Caco-2 (cell line): ENCODE measurements around the gene CTNNA2. TPM values are rescaled to one million over a fixed set of nuclear protein-coding genes. Genes with fewer than 3 reads are reported as not detected.

Experiments
- BruUV-seq: library from RNA; stranded (reverse); fragments of 400-500 nt; replicated peaks from 2 replicates; lab custom pipeline; 2021; lab: Mats Ljungman, UMichigan
- CTCF ChIA-PET: fragments of 300-600 bp; sonication (Branson Sonifier 250); formaldehyde crosslinking; loops from one replicate; lab custom pipeline; 2022; ENCODE audit warnings: antibody characterized with exemption; lab: Charles Lee
- POLR2A ChIA-PET: fragments of 300-600 bp; sonication (Branson Sonifier 250); formaldehyde crosslinking; loops from one replicate; lab custom pipeline; 2022; ENCODE audit warnings: antibody characterized with exemption; lab: Charles Lee
- DNase-seq, 2 experiments: peaks; one replicate each; pipeline versions ENCODE4 v3.0.0 to v3.0.0-alpha.2; 2020 to 2022
- H3K27me3 ChIP-seq: replicated peaks from 2 replicates; pipeline ENCODE4 v1.6.0; 2011; ENCODE audit warnings: low read length; ENCODE audit not compliant: control insufficient read depth, insufficient read depth
- H3K36me3 ChIP-seq: 2 replicates; pipeline ENCODE4 v1.5.1; 2011; ENCODE audit warnings: low read length; ENCODE audit not compliant: control insufficient read depth, insufficient read depth
- H3K4me1 ChIP-seq: fragments of 250-450 bp; sonication (Bioruptor Pico); 2 replicates; pipeline ENCODE4 v1.5.1; 2020; ENCODE audit warnings: mild to moderate bottlenecking
- H3K4me3 ChIP-seq: 2 replicates; pipeline ENCODE4 v1.5.1; 2011; ENCODE audit warnings: low read depth, mild to moderate bottlenecking, control low read depth, low read length
- H3K9me3 ChIP-seq: fragments of 250-450 bp; sonication (Bioruptor Pico); 2 replicates; pipeline ENCODE4 v1.5.1; 2020; ENCODE audit warnings: mild to moderate bottlenecking, moderate library complexity
- H3K27ac Mint-ChIP-seq: one replicate; pipeline ENCODE4 v1.8.0; 2022; ENCODE audit warnings: mixed read lengths; ENCODE audit not compliant: unreplicated experiment
- H3K27me3 Mint-ChIP-seq: one replicate; pipeline ENCODE4 v1.8.0; 2022; ENCODE audit warnings: mixed read lengths; ENCODE audit not compliant: insufficient read depth, unreplicated experiment
- H3K36me3 Mint-ChIP-seq: one replicate; pipeline ENCODE4 v1.8.0; 2022; ENCODE audit warnings: mild to moderate bottlenecking, mixed read lengths; ENCODE audit not compliant: insufficient read depth, unreplicated experiment
- H3K4me1 Mint-ChIP-seq: one replicate; pipeline ENCODE4 v1.8.0; 2022; ENCODE audit warnings: low read depth, mixed read lengths; ENCODE audit not compliant: unreplicated experiment
- H3K4me3 Mint-ChIP-seq: one replicate; pipeline ENCODE4 v1.8.0; 2022; ENCODE audit warnings: mild to moderate bottlenecking, moderate library complexity, mixed read lengths; ENCODE audit not compliant: unreplicated experiment
- H3K9me3 Mint-ChIP-seq: one replicate; pipeline ENCODE4 v1.8.0; 2022; ENCODE audit warnings: mixed read lengths; ENCODE audit not compliant: unreplicated experiment
- CTCF ChIP-seq, 2 experiments: fragments of 200-600 bp in 1 of 2; IDR thresholded peaks; 1 replicate in 1 of 2; 2 replicates in 1 of 2; pipeline versions ENCODE4 v1.5.1 to v1.8.0; 2011 to 2022; ENCODE audit warnings: antibody characterized with exemption in 1 of 2, control low read depth in 1 of 2, inconsistent platforms in 1 of 2, low read depth in 1 of 2, low read length in 1 of 2, mild to moderate bottlenecking in 1 of 2, moderate library complexity in 1 of 2; ENCODE audit not compliant: insufficient read depth in 1 of 2, severe bottlenecking in 1 of 2, unreplicated experiment in 1 of 2
- intact Hi-C: fragments of 100-400 bp; cut with micrococcal nuclease; formaldehyde crosslinking; loops from one replicate; pipeline ENCODE4 v1.10.0; 2022; ENCODE audit not compliant: unreplicated experiment
- total RNA-seq: library from RNA; stranded (reverse); gene quantifications from 2 replicates; pipeline ENCODE4 v1.2.3, GENCODE V29; 2022

CTNNA2 gene
- total RNA-seq, 1 experiment from 2014 or later = not detected

GRCh38 chr2:80298954-80299353 is 786.1 kb downstream of the CTNNA2 start:
- CTCF ChIA-PET = no interaction called here
- DNase-seq = no peak
- Histone ChIP-seq H3K4me3 (no peak overlapping the region), H3K9me3 (no peaks in the 10 kb centered on the region), H3K27me3 (peaks cover 2% of the 10 kb centered on the region), H3K36me3 (no peaks in the 10 kb centered on the region; the same call in 1 of the 2 replicates), H3K4me1 (no peaks in the 10 kb centered on the region)
- POLR2A ChIA-PET = no interaction called here
- H3K36me3 Mint-ChIP-seq = no peaks in the 10 kb centered on the region
- H3K4me3 Mint-ChIP-seq = no peak overlapping the region
- BruUV-seq = no TSS peak
- TF ChIP-seq CTCF (IDR thresholded peaks at IDR 0.05; ENCODE audit: insufficient read depth in 1 of 2, low read depth in 1 of 2, low read length in 1 of 2, severe bottlenecking in 1 of 2, unreplicated experiment in 1 of 2) = no peak
- H3K4me1 Mint-ChIP-seq = no peaks in the 10 kb centered on the region
- H3K27me3 Mint-ChIP-seq = peaks cover 36% of the 10 kb centered on the region
- H3K27ac Mint-ChIP-seq = no peak overlapping the region
- no peaks in the 10 kb centered on the region for H3K9me3 Mint-ChIP-seq
- intact Hi-C loops = no loop called here

GRCh38 chr2:80299661-80300060 is 786.8 kb downstream of the CTNNA2 start:
- H3K36me3 Mint-ChIP-seq = no peaks in the 10 kb centered on the region
- Histone ChIP-seq H3K36me3 (no peaks in the 10 kb centered on the region; the same call in 1 of the 2 replicates), H3K4me3 (no peak overlapping the region), H3K4me1 (no peaks in the 10 kb centered on the region), H3K9me3 (no peaks in the 10 kb centered on the region), H3K27me3 (peaks cover 2% of the 10 kb centered on the region)
- no peak overlapping the region for H3K4me3 Mint-ChIP-seq
- no peaks in the 10 kb centered on the region for H3K4me1 Mint-ChIP-seq
- H3K27ac Mint-ChIP-seq = no peak overlapping the region
- DNase-seq = no peak
- ChIA-PET CTCF (no interaction called here), POLR2A (no interaction called here)
- TF ChIP-seq CTCF (IDR thresholded peaks at IDR 0.05; ENCODE audit: insufficient read depth in 1 of 2, low read depth in 1 of 2, low read length in 1 of 2, severe bottlenecking in 1 of 2, unreplicated experiment in 1 of 2) = no peak
- H3K27me3 Mint-ChIP-seq = peaks cover 36% of the 10 kb centered on the region
- H3K9me3 Mint-ChIP-seq = no peaks in the 10 kb centered on the region
- no TSS peak for BruUV-seq
- intact Hi-C loops = loop anchor here (10.0 kb wide), 1 partner anchor 225 kb away; no protein-coding TSS in a partner anchor

- Mint-ChIP-seq H3K27me3 (peaks cover 36% of the 10 kb centered on the region), H3K27ac (no peak overlapping the region), H3K9me3 (no peaks in the 10 kb centered on the region), H3K4me1 (no peaks in the 10 kb centered on the region), H3K4me3 (no peak overlapping the region), H3K36me3 (no peaks in the 10 kb centered on the region)
- H3K9me3 ChIP-seq = no peaks in the 10 kb centered on the region
- no peak for DNase-seq
- H3K36me3 ChIP-seq = no peaks in the 10 kb centered on the region; the same call in 1 of the 2 replicates
- no peak for TF ChIP-seq CTCF (IDR thresholded peaks at IDR 0.05; ENCODE audit: insufficient read depth in 1 of 2, low read depth in 1 of 2, low read length in 1 of 2, severe bottlenecking in 1 of 2, unreplicated experiment in 1 of 2)
- intact Hi-C loops = loop anchor here (10.0 kb wide), 1 partner anchor 226 kb away; no protein-coding TSS in a partner anchor
- H3K27me3 ChIP-seq = peaks cover 2% of the 10 kb centered on the region
- H3K4me3 ChIP-seq = no peak overlapping the region
- ChIA-PET CTCF (no interaction called here), POLR2A (no interaction called here)
- no TSS peak for BruUV-seq
- H3K4me1 ChIP-seq = no peaks in the 10 kb centered on the region
Observed at GRCh38 chr2:80300346-80300745, 787.5 kb downstream of the CTNNA2 start.
